Liver (tissue), 9 donors: ENCODE results near the gene LUC7L. TPM values are rescaled to one million over a fixed set of nuclear protein-coding genes. Genes with fewer than 3 reads are reported as not detected.

ENCODE experiments used
- DNase-seq: peaks from one replicate; pipeline ENCODE4 v3.0.0-alpha.2; 2017; ENCODE audit warnings: low spot score
- H3K27ac ChIP-seq, 2 donors: one replicate each; pipeline ENCODE4 v1.7.0; 2013; ENCODE audit warnings: inconsistent platforms in 2 of 2, low read length in 2 of 2, control low read depth in 1 of 2, low read depth in 1 of 2, mild to moderate bottlenecking in 1 of 2
- H3K27me3 ChIP-seq, 4 donors: one replicate each; pipeline versions ENCODE4 v1.6.1 to v1.7.0; 2013; ENCODE audit warnings: low read length in 3 of 4, inconsistent platforms in 1 of 4, mild to moderate bottlenecking in 1 of 4, moderate library complexity in 1 of 4; ENCODE audit not compliant: control insufficient read depth in 4 of 4, insufficient read depth in 4 of 4
- H3K36me3 ChIP-seq, 4 donors: one replicate each; pipeline versions ENCODE4 v1.6.1 to v1.7.0; 2013; ENCODE audit warnings: low read length in 3 of 4, mild to moderate bottlenecking in 3 of 4, low read depth in 1 of 4, moderate library complexity in 1 of 4; ENCODE audit not compliant: control insufficient read depth in 4 of 4, insufficient read depth in 3 of 4
- H3K4me1 ChIP-seq, 4 donors: one replicate each; pipeline versions ENCODE4 v1.6.1 to v1.7.0; 2013; ENCODE audit warnings: low read length in 3 of 4, mild to moderate bottlenecking in 3 of 4, moderate library complexity in 1 of 4; ENCODE audit not compliant: control insufficient read depth in 4 of 4, insufficient read depth in 4 of 4
- H3K4me3 ChIP-seq, 3 donors: one replicate each; pipeline versions ENCODE4 v1.6.1 to v1.7.0; 2013; ENCODE audit warnings: low read length in 3 of 3, control low read depth in 1 of 3, low read depth in 1 of 3, mild to moderate bottlenecking in 1 of 3
- H3K9ac ChIP-seq, 2 donors: one replicate each; pipeline ENCODE4 v1.7.0; 2013; ENCODE audit warnings: low read length in 2 of 2, mild to moderate bottlenecking in 2 of 2, moderate library complexity in 2 of 2, control low read depth in 1 of 2, low read depth in 1 of 2
- H3K9me3 ChIP-seq, 4 donors: one replicate each; pipeline versions ENCODE4 v1.6.1 to v1.7.0; 2013; ENCODE audit warnings: low read length in 3 of 4; ENCODE audit not compliant: control insufficient read depth in 4 of 4
- CTCF ChIP-seq: fragments of 150-350 bp; IDR thresholded peaks from 2 replicates; pipeline ENCODE4 v1.5.1; 2017; ENCODE audit warnings: improper control_type of control experiment, low read depth, low read length; ENCODE audit not compliant: missing input control
- EGR1 ChIP-seq, 2 donors: IDR thresholded peaks; 2 replicates each; pipeline ENCODE4 v1.6.1; 2016 to 2018; ENCODE audit warnings: antibody characterized with exemption in 2 of 2, low read depth in 2 of 2
- FOXA1 ChIP-seq: IDR thresholded peaks from 2 replicates; pipeline ENCODE4 v1.6.1; 2016; ENCODE audit warnings: antibody characterized with exemption
- FOXA2 ChIP-seq: IDR thresholded peaks from 2 replicates; pipeline ENCODE4 v1.6.1; 2016; ENCODE audit warnings: antibody characterized with exemption
- GABPA ChIP-seq, 2 donors: IDR thresholded peaks in 1 of 2; conservative IDR thresholded peaks in 1 of 2; 2 replicates each; pipeline ENCODE4 v1.6.1; 2016; ENCODE audit warnings: antibody characterized with exemption in 2 of 2, mild to moderate bottlenecking in 1 of 2, moderate library complexity in 1 of 2
- HNF4A ChIP-seq, 2 donors: conservative IDR thresholded peaks; 2 replicates each; pipeline ENCODE4 v1.6.1; 2016; ENCODE audit warnings: antibody characterized with exemption in 2 of 2, mild to moderate bottlenecking in 2 of 2
- HNF4G ChIP-seq: IDR thresholded peaks from 2 replicates; pipeline ENCODE4 v1.6.1; 2016; ENCODE audit warnings: antibody characterized with exemption
- JUND ChIP-seq, 2 donors: IDR thresholded peaks; 2 replicates each; pipeline ENCODE4 v1.6.1; 2016; ENCODE audit warnings: antibody characterized with exemption in 2 of 2
- NR2F2 ChIP-seq: IDR thresholded peaks from 2 replicates; pipeline ENCODE4 v1.6.1; 2016; ENCODE audit warnings: antibody characterized with exemption
- RAD21 ChIP-seq, 2 donors: IDR thresholded peaks; 2 replicates each; pipeline ENCODE4 v1.6.1; 2016; ENCODE audit warnings: antibody characterized with exemption in 2 of 2, mild to moderate bottlenecking in 2 of 2
- REST ChIP-seq: IDR thresholded peaks from 2 replicates; pipeline ENCODE4 v1.6.1; 2016; ENCODE audit warnings: antibody characterized with exemption, mild to moderate bottlenecking
- RXRA ChIP-seq, 2 donors: IDR thresholded peaks; 2 replicates each; pipeline ENCODE4 v1.6.1; 2017 to 2018; ENCODE audit warnings: antibody characterized with exemption in 2 of 2, mild to moderate bottlenecking in 1 of 2
- SP1 ChIP-seq: IDR thresholded peaks from 2 replicates; pipeline ENCODE4 v1.6.1; 2018; ENCODE audit warnings: antibody characterized with exemption, mild to moderate bottlenecking
- TAF1 ChIP-seq: conservative IDR thresholded peaks from 2 replicates; pipeline ENCODE4 v1.6.1; 2016; ENCODE audit warnings: antibody characterized with exemption, mild to moderate bottlenecking
- YY1 ChIP-seq: IDR thresholded peaks from 2 replicates; pipeline ENCODE4 v1.6.1; 2016; ENCODE audit warnings: antibody characterized with exemption, mild to moderate bottlenecking
- WGBS: extraction: QIAGEN DNeasy Blood & Tissue Kit; methylation state at CpG from one replicate; pipeline ENCODE4 v1.1.7; 2013; 5-methylcytosine and 5-hydroxymethylcytosine counted together
- polyA plus RNA-seq, 2 donors: library from polyadenylated mRNA; stranded (reverse) in 1 of 2; unstranded in 1 of 2; fragments of 200-250 nt in 1 of 2; fragments of >200 nt in 1 of 2; fragmentation: Nextera tagmentation in 1 of 2; extraction: Ambion mirVana in 1 of 2; gene quantifications; one replicate each; pipeline versions ENCODE4 v1.2.1 to v1.2.3, GENCODE V29; 2013 to 2015
- total RNA-seq, 2 donors: library from RNA; depleted of rRNA; stranded (reverse); fragments of >200 nt; gene quantifications; one replicate each; pipeline ENCODE4 v1.2.3, GENCODE V29; 2014
- TF ChIP-seq, protein P1 (sequence below): IDR thresholded peaks from 2 replicates; pipeline ENCODE4 v1.6.1; 2016; ENCODE audit warnings: antibody characterized with exemption
- TF ChIP-seq, protein P2 (sequence below): IDR thresholded peaks from 2 replicates; pipeline ENCODE4 v1.6.1; 2016; ENCODE audit warnings: antibody characterized with exemption
- TF ChIP-seq, protein P3 (sequence below): IDR thresholded peaks from 2 replicates; pipeline ENCODE4 v1.6.1; 2016; ENCODE audit warnings: antibody characterized with exemption
- donor health status: healthy.
- donor health status: healthy.
- donor health status: healthy.
- donor health status: healthy.
- donor health status: healthy.

LUC7L gene
- total and polyA plus RNA-seq, 4 donors = 11.5 to 34.3 (median 19.6) TPM

GRCh38 chr16:187330-187729 lies 41.9 kb downstream of the LUC7L start:
- no peak for DNase-seq
- Histone ChIP-seq H3K36me3 (peaks cover 12 to 45% (median 34%) of the 10 kb centered on the region in 4 donors), H3K4me3 (no peak overlapping the region), H3K27ac (no peak overlapping the region), H3K9me3 (no peaks in the 10 kb centered on the region), H3K4me1 (no peaks in the 10 kb centered on the region), H3K9ac (no peak overlapping the region), H3K27me3 (no peaks in the 10 kb centered on the region)
- TF ChIP-seq FOXA1 (no peak), NR2F2 (no peak), HNF4A (conservative IDR thresholded peaks at IDR 0.05) (no peak), GABPA (IDR thresholded peaks at IDR 0.05 in 1 of 2, conservative IDR thresholded peaks at IDR 0.05 in 1 of 2) (no peak), CTCF (no peak), SP1 (no peak), HNF4G (no peak), EGR1 (IDR thresholded peaks at IDR 0.05; ENCODE audit: low read depth in 2 of 2) (no peak)
- 97% methylated on average over 8 of the region's 8 CpGs for WGBS

DNA sequence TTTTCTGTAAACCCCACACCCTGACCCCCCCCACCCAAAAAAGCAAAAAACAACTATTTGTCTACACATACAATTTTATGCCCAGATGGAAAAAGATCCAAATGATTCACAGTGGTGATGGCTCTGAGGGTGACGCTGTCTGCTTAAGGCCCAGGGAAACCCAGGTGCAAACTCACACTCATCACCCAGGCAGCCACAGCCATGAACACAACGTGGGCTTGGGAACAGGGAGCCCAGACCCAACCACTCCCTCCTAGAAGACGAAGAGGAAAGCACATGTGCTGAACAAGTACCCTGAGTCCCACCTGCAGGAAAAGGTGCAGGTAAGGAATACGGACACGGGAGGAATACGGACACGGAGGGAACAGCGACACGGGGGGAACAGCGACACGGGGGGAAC lies 43.6 kb downstream of the LUC7L start:
- H3K36me3 ChIP-seq = peaks cover 9 to 29% (median 21%) of the 10 kb centered on the region in 4 donors
- TF ChIP-seq NR2F2 = no peak
- TF ChIP-seq, protein P1, sequence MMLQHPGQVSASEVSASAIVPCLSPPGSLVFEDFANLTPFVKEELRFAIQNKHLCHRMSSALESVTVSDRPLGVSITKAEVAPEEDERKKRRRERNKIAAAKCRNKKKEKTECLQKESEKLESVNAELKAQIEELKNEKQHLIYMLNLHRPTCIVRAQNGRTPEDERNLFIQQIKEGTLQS = no peak
- TF ChIP-seq FOXA1 = no peak
- TF ChIP-seq, protein P2, sequence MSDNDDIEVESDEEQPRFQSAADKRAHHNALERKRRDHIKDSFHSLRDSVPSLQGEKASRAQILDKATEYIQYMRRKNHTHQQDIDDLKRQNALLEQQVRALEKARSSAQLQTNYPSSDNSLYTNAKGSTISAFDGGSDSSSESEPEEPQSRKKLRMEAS = no peak
- no peak for TF ChIP-seq YY1
- TF ChIP-seq GABPA (IDR thresholded peaks at IDR 0.05 in 1 of 2, conservative IDR thresholded peaks at IDR 0.05 in 1 of 2) = no peak
- no peak for TF ChIP-seq HNF4G
- no peak for TF ChIP-seq HNF4A (conservative IDR thresholded peaks at IDR 0.05)
- no peak for TF ChIP-seq FOXA2
- TF ChIP-seq RAD21 (IDR thresholded peaks at IDR 0.05) = no peak
- TF ChIP-seq TAF1 = no peak
- no peak for TF ChIP-seq RXRA (IDR thresholded peaks at IDR 0.05)
- no peak for TF ChIP-seq REST
- TF ChIP-seq, protein P3, sequence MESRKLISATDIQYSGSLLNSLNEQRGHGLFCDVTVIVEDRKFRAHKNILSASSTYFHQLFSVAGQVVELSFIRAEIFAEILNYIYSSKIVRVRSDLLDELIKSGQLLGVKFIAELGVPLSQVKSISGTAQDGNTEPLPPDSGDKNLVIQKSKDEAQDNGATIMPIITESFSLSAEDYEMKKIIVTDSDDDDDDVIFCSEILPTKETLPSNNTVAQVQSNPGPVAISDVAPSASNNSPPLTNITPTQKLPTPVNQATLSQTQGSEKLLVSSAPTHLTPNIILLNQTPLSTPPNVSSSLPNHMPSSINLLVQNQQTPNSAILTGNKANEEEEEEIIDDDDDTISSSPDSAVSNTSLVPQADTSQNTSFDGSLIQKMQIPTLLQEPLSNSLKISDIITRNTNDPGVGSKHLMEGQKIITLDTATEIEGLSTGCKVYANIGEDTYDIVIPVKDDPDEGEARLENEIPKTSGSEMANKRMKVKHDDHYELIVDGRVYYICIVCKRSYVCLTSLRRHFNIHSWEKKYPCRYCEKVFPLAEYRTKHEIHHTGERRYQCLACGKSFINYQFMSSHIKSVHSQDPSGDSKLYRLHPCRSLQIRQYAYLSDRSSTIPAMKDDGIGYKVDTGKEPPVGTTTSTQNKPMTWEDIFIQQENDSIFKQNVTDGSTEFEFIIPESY = no peak
- TF ChIP-seq CTCF = no peak
- TF ChIP-seq EGR1 (IDR thresholded peaks at IDR 0.05; ENCODE audit: low read depth in 2 of 2) = no peak
- TF ChIP-seq SP1 = no peak
- no peak for TF ChIP-seq JUND (IDR thresholded peaks at IDR 0.05)
- no peak overlapping the region for H3K9ac ChIP-seq
- H3K27me3 ChIP-seq = no peaks in the 10 kb centered on the region
- WGBS = 90% methylated on average over 11 of the region's 11 CpGs
- H3K4me1 ChIP-seq = peaks cover 3 to 9% (median 7%) of the 10 kb centered on the region in 4 donors
- H3K27ac ChIP-seq = no peak overlapping the region
- H3K9me3 ChIP-seq = no peaks in the 10 kb centered on the region
- H3K4me3 ChIP-seq = no peak overlapping the region
- DNase-seq = no peak
